ENCODE measurements around the gene NT5C.
A peak's percentile ranks its signal among the peaks of the same experiment; 100 is the strongest.

Gene NT5C

DNA sequence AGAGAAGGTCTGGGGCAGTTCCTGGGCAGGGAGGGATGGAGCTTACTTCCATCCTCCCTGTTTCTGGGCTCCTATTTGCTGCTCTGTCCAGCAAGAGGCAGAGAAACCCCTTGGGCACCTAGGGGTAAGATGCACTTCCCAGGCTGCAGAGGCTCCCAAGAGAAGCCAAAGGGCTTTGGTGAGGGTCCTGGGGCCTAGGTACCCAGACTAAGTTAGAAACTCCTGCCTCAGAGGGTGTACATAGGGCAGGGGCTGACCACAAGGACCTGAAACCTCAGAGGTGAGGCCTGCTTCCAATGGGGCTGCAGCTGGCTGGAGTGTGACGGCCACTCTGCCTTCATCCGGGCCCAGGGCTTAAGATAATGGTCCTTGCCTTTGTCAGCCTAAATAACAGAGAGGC, 23.3 kb downstream of the NT5C start (continued):
- TF ChIP-seq, protein P1, sequence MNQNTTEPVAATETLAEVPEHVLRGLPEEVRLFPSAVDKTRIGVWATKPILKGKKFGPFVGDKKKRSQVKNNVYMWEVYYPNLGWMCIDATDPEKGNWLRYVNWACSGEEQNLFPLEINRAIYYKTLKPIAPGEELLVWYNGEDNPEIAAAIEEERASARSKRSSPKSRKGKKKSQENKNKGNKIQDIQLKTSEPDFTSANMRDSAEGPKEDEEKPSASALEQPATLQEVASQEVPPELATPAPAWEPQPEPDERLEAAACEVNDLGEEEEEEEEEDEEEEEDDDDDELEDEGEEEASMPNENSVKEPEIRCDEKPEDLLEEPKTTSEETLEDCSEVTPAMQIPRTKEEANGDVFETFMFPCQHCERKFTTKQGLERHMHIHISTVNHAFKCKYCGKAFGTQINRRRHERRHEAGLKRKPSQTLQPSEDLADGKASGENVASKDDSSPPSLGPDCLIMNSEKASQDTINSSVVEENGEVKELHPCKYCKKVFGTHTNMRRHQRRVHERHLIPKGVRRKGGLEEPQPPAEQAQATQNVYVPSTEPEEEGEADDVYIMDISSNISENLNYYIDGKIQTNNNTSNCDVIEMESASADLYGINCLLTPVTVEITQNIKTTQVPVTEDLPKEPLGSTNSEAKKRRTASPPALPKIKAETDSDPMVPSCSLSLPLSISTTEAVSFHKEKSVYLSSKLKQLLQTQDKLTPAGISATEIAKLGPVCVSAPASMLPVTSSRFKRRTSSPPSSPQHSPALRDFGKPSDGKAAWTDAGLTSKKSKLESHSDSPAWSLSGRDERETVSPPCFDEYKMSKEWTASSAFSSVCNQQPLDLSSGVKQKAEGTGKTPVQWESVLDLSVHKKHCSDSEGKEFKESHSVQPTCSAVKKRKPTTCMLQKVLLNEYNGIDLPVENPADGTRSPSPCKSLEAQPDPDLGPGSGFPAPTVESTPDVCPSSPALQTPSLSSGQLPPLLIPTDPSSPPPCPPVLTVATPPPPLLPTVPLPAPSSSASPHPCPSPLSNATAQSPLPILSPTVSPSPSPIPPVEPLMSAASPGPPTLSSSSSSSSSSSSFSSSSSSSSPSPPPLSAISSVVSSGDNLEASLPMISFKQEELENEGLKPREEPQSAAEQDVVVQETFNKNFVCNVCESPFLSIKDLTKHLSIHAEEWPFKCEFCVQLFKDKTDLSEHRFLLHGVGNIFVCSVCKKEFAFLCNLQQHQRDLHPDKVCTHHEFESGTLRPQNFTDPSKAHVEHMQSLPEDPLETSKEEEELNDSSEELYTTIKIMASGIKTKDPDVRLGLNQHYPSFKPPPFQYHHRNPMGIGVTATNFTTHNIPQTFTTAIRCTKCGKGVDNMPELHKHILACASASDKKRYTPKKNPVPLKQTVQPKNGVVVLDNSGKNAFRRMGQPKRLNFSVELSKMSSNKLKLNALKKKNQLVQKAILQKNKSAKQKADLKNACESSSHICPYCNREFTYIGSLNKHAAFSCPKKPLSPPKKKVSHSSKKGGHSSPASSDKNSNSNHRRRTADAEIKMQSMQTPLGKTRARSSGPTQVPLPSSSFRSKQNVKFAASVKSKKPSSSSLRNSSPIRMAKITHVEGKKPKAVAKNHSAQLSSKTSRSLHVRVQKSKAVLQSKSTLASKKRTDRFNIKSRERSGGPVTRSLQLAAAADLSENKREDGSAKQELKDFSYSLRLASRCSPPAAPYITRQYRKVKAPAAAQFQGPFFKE (tag by site-specific recombination; IDR thresholded peaks at IDR 0.05; ENCODE audit: borderline replicate concordance): no peak

DNA sequence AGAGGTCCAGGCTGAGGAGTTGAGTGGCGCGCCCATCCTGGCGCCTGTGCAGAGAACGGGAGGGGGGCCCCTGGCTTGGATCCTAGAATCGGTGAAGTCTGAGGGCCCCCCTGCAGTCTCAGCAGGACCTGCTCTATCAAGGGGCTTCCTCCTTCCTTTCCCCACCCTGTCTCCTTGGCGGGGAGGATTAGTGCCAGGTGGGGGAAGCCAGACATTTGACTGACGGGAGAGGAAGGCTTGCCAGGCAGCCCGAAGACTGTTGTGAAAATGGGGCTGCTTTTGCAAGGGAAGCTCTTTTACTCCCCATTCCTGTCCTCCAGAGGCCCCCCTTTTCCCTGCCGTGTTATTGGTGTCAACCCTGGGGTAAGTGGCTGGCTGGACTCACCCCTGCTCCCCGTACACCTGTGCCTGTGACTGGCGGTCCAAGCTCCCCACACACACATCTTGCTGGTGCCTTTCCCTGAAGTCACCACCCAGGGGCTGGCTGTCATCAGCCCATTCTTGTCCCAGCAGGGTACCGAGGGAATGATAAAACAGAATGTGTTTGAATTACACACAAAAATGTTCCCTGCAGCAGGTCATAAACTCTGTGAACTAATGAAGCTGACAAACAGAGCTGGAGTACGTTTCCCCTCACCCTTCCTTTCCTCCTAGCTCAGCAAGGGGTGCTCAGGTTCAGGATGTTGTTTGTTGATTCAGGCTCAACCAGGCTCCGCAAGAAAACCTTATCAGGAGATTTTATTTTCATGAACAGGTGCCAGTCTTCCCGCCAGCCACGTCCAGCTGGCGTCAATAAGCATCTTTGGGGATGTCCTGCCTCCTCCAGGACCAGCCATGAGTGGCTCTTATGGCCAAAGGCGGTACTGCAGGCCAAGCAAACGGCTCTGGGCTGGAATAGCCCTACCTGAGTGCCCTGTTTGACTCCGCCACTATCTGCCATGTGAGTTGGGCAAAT, 26.1 kb downstream of the NT5C start:
- Histone ChIP-seq H3K4me1 (ENCODE audit: control insufficient read depth, insufficient read depth, low read length) (peaks cover 15% of the 10 kb centered on the region), H3K4me3 (ENCODE audit: low read depth, low read length) (no peak overlapping the region), H3K27ac (ENCODE audit: extremely low read depth, low read depth, low read length) (peak overlapping the region; percentile 82), H3K36me3 (ENCODE audit: control insufficient read depth in 2 of 2, insufficient read depth in 1 of 2, low read length in 2 of 2) (peaks cover 0 to 3% of the 10 kb centered on the region in 2 experiments; a peak in 1 of 3 replicates), H3K9me3 (ENCODE audit: control insufficient read depth, insufficient read depth, low read depth, low read length) (no peaks in the 10 kb centered on the region)
- CTCF ChIA-PET: interaction anchor here (0.5 to 5.9 kb wide), 44 partner anchors 9 to 468 kb away, joined by 3 to 61 read pairs (median 5); partner anchors contain the start of genes NT5C and NUP85
- POLR2A ChIA-PET: interaction anchor here (0.6 to 1.8 kb wide), 15 partner anchors 9 to 232 kb away, joined by 3 to 19 read pairs (median 5); partner anchors contain the start of genes CDR2L, FDXR, GGA3 and JPT1
- 0 out of 2 replicates have a peak, but pooled peaks have one; percentile 14 for TF ChIP-seq ZNF366 (tag by site-specific recombination; conservative IDR thresholded peaks at IDR 0.05)
- peak; percentile 80 for TF ChIP-seq ZNF610 (tag by site-specific recombination; IDR thresholded peaks at IDR 0.05; ENCODE audit: borderline replicate concordance)
- TF ChIP-seq ZNF121 (tag by site-specific recombination; IDR thresholded peaks at IDR 0.05): peak; percentile 59; the same call in 1 of the 2 replicates
- 0 out of 2 replicates have a peak, but pooled peaks have one; percentile 39 for TF ChIP-seq ZNF76 (tag by site-specific recombination; IDR thresholded peaks at IDR 0.05; ENCODE audit: borderline replicate concordance, low read depth)
- TF ChIP-seq ZNF223 (tag by site-specific recombination; IDR thresholded peaks at IDR 0.05): no peak
- TF ChIP-seq, protein P2, sequence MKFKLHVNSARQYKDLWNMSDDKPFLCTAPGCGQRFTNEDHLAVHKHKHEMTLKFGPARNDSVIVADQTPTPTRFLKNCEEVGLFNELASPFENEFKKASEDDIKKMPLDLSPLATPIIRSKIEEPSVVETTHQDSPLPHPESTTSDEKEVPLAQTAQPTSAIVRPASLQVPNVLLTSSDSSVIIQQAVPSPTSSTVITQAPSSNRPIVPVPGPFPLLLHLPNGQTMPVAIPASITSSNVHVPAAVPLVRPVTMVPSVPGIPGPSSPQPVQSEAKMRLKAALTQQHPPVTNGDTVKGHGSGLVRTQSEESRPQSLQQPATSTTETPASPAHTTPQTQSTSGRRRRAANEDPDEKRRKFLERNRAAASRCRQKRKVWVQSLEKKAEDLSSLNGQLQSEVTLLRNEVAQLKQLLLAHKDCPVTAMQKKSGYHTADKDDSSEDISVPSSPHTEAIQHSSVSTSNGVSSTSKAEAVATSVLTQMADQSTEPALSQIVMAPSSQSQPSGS (tag by site-specific recombination; IDR thresholded peaks at IDR 0.05; ENCODE audit: low read depth): peak; percentile 71
- TF ChIP-seq, protein P3, sequence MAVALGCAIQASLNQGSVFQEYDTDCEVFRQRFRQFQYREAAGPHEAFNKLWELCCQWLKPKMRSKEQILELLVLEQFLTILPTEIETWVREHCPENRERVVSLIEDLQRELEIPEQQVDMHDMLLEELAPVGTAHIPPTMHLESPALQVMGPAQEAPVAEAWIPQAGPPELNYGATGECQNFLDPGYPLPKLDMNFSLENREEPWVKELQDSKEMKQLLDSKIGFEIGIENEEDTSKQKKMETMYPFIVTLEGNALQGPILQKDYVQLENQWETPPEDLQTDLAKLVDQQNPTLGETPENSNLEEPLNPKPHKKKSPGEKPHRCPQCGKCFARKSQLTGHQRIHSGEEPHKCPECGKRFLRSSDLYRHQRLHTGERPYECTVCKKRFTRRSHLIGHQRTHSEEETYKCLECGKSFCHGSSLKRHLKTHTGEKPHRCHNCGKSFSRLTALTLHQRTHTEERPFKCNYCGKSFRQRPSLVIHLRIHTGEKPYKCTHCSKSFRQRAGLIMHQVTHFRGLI (tag by site-specific recombination; IDR thresholded peaks at IDR 0.05): no peak; the same call in 1 of the 2 replicates
- TF ChIP-seq, protein P4, sequence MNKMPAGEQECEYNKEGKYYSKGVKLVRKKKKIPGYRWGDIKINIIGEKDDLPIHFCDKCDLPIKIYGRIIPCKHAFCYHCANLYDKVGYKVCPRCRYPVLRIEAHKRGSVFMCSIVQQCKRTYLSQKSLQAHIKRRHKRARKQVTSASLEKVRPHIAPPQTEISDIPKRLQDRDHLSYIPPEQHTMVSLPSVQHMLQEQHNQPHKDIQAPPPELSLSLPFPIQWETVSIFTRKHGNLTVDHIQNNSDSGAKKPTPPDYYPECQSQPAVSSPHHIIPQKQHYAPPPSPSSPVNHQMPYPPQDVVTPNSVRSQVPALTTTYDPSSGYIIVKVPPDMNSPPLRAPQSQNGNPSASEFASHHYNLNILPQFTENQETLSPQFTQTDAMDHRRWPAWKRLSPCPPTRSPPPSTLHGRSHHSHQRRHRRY (tag by site-specific recombination; IDR thresholded peaks at IDR 0.05): peak; percentile 94; the same call in 1 of the 2 replicates
- TF ChIP-seq, protein P5, sequence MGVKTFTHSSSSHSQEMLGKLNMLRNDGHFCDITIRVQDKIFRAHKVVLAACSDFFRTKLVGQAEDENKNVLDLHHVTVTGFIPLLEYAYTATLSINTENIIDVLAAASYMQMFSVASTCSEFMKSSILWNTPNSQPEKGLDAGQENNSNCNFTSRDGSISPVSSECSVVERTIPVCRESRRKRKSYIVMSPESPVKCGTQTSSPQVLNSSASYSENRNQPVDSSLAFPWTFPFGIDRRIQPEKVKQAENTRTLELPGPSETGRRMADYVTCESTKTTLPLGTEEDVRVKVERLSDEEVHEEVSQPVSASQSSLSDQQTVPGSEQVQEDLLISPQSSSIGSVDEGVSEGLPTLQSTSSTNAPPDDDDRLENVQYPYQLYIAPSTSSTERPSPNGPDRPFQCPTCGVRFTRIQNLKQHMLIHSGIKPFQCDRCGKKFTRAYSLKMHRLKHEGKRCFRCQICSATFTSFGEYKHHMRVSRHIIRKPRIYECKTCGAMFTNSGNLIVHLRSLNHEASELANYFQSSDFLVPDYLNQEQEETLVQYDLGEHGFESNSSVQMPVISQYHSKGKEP (tag by site-specific recombination; IDR thresholded peaks at IDR 0.05): peak; percentile 70; the same call in 1 of the 2 replicates
- peak; percentile 91 for TF ChIP-seq ZNF561 (tag by site-specific recombination; IDR thresholded peaks at IDR 0.05; ENCODE audit: borderline replicate concordance)
- TF ChIP-seq ZBTB20 (tag by site-specific recombination; IDR thresholded peaks at IDR 0.05): peak; percentile 75
- TF ChIP-seq ZNF221 (tag by site-specific recombination; IDR thresholded peaks at IDR 0.05; ENCODE audit: borderline replicate concordance): no peak
- no peak for TF ChIP-seq SETDB1 (IDR thresholded peaks at IDR 0.05; ENCODE audit: insufficient read length, low read length)
- TF ChIP-seq ZNF701 (tag by site-specific recombination; IDR thresholded peaks at IDR 0.05): peak; percentile 23; the same call in 1 of the 2 replicates
- TF ChIP-seq, protein P6, sequence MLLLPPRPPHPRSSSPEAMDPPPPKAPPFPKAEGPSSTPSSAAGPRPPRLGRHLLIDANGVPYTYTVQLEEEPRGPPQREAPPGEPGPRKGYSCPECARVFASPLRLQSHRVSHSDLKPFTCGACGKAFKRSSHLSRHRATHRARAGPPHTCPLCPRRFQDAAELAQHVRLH (tag by site-specific recombination; IDR thresholded peaks at IDR 0.05): peak; percentile 95
- peak; percentile 100 for TF ChIP-seq GLIS1 (tag by site-specific recombination; IDR thresholded peaks at IDR 0.05)
- TF ChIP-seq GLIS2 (tag by site-specific recombination; IDR thresholded peaks at IDR 0.05): peak; percentile 40; the same call in 1 of the 2 replicates
- no peak for TF ChIP-seq ZNF670 (tag by site-specific recombination; IDR thresholded peaks at IDR 0.05; ENCODE audit: low read depth)

Data from HEK293 (cell line).